NCI-H2107 (cell line): ENCODE results near the gene FOXO4.
"Not testable (repeated sequence)": the region's sequence is repeated elsewhere in the genome, so short reads cannot be mapped to it uniquely, and the experiment has no call there.

Source experiments
- DNase-seq: peaks from one replicate; lab custom pipeline; 2025; lab: John Stamatoyannopoulos, UW

The FOXO4 gene, protein sequence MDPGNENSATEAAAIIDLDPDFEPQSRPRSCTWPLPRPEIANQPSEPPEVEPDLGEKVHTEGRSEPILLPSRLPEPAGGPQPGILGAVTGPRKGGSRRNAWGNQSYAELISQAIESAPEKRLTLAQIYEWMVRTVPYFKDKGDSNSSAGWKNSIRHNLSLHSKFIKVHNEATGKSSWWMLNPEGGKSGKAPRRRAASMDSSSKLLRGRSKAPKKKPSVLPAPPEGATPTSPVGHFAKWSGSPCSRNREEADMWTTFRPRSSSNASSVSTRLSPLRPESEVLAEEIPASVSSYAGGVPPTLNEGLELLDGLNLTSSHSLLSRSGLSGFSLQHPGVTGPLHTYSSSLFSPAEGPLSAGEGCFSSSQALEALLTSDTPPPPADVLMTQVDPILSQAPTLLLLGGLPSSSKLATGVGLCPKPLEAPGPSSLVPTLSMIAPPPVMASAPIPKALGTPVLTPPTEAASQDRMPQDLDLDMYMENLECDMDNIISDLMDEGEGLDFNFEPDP

GRCh38 chrX:71095555-71095980, at the start of gene FOXO4:
Gene FOXO4, plus strand, starts transcription at chrX:71095851. Its CDS starts 678 bp downstream, at chrX:71096529.
- peak; percentile 82 for DNase-seq

- not testable (repeated sequence) for DNase-seq
These were observed 47.8 kb upstream of the FOXO4 start for GRCh38 chrX:71047891-71048290.

GRCh38 chrX:71052721-71053120, 42.9 kb upstream of the FOXO4 start:
- no peak for DNase-seq

GRCh38 chrX:71053217-71053621, 42.4 kb upstream of the FOXO4 start:
- no peak for DNase-seq

DNA sequence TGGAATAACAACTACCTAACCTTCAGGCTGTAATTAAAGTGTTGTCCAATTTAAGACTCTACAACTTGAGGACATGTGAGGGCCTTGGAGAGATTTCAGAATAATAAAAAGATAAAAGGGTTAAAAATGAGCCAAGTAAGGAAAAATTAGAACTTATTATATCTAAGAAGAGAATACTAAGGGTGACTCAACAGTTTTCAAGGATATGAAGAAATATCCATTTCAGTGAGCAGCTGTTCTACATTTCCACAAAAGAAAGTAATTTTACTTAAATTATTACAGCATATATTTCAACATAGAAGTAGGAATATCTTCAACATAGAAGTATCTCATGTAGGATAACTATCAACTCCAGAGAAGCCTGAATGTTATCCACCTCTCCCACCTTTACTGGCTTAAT, 38.8 kb upstream of the FOXO4 start:
- no peak for DNase-seq

GRCh38 chrX:71057848-71058530, 37.7 kb upstream of the FOXO4 start:
- DNase-seq, result no peak

DNA sequence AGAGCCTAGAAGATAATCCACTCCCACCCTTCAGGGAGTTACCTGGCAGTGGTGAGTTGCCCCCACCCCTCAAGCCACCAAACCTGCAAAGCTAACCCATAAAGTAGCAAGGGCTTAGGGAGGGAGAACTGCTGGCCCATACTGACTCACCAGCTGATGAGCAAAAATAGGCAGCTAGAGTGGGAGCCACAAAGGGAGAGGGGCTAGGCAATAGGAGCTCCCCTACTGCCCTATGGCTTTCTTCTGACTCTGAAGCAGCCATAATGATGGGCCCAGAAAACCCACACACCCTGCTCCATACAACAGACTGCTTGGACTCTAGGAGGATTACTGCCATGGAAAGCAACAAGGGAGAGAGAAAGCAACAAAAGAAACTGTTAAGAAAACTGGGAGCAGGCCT, 35.5 kb upstream of the FOXO4 start:
- DNase-seq, result no peak

- DNase-seq, result no peak
These were observed 28.6 kb upstream of the FOXO4 start for GRCh38 chrX:71067089-71067488.

DNA sequence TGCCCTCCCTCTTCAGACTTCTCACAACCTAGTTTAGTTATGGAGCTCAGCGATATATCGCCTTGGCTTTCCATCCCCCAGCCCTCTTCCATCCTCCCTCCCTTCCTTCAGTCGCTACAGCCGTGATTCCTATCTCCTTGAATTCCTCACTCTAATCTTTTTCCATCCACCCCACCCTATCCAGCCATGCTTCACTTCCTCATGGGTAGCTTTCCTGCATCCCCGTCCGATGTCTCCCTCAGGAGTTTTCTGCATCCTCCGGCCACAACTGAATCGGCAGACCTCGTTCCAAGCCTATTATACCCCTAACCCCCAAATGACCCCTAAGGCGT, 28.0 kb upstream of the FOXO4 start:
- DNase-seq, result no peak

GRCh38 chrX:71068044-71068918, 27.4 kb upstream of the FOXO4 start, which contains the start of gene SNX12:
Gene SNX12, minus strand, starts transcription at chrX:71068334. Its CDS starts 28 bp downstream, at chrX:71068306.
- DNase-seq, result peak; percentile 88

- DNase-seq, result no peak
These were observed 25.1 kb upstream of the FOXO4 start for GRCh38 chrX:71070531-71070930.

DNA sequence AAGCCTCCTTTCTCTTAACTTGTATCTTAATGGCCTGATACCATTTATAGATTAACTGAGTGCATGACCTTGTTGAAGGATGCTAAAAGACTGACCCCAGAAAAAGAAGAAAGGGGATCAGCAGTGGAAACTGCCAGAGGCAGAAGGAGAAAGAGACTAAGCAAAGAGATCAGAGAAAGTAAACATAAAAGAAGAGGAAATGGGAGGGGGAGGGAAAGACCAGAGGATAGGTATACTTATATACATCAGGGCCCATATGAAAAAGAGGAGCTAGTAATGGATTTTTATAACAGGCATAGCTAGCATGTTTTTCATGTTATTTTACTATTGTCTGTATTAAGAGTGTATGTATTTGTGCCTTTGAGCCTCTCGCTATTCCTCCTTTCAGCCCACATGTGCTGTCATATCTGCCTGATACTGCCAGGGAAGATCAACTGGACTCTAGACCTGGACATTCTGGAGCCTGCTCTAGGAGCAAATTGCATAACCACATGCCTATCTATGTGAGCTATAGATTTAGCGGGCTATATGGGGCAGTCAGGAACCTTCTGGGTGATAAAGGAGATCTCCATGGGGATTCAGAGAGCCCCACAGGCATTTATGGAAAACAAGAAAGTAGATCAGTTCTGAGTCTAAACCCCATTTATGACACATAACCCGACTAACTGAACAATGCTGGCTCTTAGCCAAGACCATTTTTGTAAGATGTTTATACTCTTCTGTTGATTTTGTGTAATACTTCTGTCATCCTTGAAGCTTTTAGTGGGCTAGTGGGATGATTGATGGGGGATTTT, 14.1 kb upstream of the FOXO4 start:
- no peak for DNase-seq

- no peak for DNase-seq
These were observed 13.5 kb upstream of the FOXO4 start for GRCh38 chrX:71082124-71082647.

GRCh38 chrX:71082822-71083221, 12.8 kb upstream of the FOXO4 start:
- DNase-seq, result no peak

- DNase-seq, result no peak
These were observed 9.8 kb upstream of the FOXO4 start for GRCh38 chrX:71085900-71086299.

DNA sequence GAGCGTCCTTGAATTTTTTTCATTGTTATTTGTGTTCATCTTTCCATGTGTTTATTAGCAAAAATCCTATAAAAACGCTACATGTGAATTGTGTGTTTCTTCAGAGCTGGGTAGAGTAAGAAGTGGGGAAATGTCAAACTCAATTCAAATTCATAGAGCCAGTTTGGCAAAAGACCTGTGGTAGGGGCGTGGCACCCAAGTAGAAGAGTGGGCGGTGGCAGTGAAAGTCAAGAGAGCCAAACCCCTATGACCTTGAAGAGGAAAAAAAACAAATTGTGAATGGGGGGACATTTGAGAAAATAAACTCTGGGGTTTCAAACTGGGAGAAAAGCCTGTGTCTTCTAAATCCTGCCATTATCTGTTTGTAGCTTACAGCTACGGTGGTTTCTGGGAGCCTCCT, 4.4 kb upstream of the FOXO4 start:
- no peak for DNase-seq

DNA sequence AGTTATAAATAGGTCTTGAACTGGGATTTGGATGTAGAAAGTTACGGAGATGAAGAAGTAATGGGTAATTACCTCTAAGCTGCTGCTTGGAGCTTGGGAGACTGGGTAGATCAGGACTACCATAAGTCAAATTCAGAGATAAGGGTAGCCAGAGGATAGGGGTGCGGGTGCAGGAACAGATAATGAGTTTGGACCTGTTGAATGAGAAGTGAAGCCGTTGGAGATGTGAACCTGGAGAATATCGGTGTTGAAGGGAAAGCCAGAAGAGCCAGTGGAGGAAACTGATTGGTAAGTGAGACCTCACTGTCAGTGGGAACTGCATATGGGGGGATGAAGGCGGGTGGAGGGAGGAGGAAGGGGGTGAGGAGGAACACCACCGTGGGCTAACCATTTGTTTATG, 618 bp upstream of the FOXO4 start:
- DNase-seq, result no peak

- DNase-seq, result no peak
These were observed 519 bp downstream of the FOXO4 start for GRCh38 chrX:71095981-71096759.

DNA sequence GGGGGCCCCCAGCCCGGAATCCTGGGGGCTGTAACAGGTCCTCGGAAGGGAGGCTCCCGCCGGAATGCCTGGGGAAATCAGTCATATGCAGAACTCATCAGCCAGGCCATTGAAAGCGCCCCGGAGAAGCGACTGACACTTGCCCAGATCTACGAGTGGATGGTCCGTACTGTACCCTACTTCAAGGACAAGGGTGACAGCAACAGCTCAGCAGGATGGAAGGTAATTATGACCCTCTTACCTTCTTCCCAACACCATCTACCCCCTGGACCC, 1.0 kb downstream of the FOXO4 start:
- DNase-seq, result no peak

DNA sequence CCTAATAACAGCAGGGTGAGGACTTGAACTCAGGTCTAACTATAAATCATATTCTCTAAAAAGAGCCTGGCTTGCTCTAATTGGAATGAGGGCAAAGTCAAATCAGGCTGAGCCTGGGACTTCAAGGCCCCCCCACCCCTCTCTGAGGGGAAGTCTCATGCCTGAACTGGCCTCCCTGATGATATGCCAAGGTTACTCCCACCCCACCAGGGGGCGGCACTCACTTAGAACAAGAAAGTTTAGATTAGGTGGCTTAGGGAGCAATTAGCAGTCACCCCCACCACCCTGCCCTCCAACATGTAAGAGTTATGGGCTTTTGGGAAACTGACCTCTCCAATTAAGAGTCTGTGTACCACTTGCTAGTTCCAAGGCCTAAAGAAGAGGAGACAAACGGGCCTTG, 2.7 kb downstream of the FOXO4 start:
- DNase-seq, result no peak
